Thyroid gland (tissue), 4 donors: Measurements from ENCODE around the gene MTREX. TPM values are rescaled to one million over a fixed set of nuclear protein-coding genes. Genes with fewer than 3 reads are reported as not detected.

Experiments used
- DNase-seq, 2 donors: peaks; one replicate each; pipeline ENCODE4 v3.0.0-alpha.2; 2019
- H3K27ac ChIP-seq, 3 donors: fragments of 200-600 bp; sonication (generic); 1 replicate in 2 of 3; 2 replicates in 1 of 3; pipeline ENCODE4 v1.5.1; 2016 to 2019; ENCODE audit warnings: mild to moderate bottlenecking in 1 of 3, moderate library complexity in 1 of 3
- H3K27me3 ChIP-seq: fragments of 200-600 bp; sonication (generic); one replicate; pipeline ENCODE4 v1.5.1; 2019
- H3K36me3 ChIP-seq, 2 donors: fragments of 200-600 bp; sonication (generic); one replicate each; pipeline ENCODE4 v1.5.1; 2016 to 2019
- H3K4me1 ChIP-seq, 2 donors: fragments of 200-600 bp; sonication (generic); one replicate each; pipeline ENCODE4 v1.5.1; 2017 to 2019
- H3K4me3 ChIP-seq, 3 donors: fragments of 200-600 bp; sonication (generic); replicated peaks in 1 of 3; 1 replicate in 2 of 3; 2 replicates in 1 of 3; pipeline ENCODE4 v1.5.1; 2016; ENCODE audit warnings: mild to moderate bottlenecking in 1 of 3
- H3K9me3 ChIP-seq: fragments of 200-600 bp; sonication (generic); one replicate; pipeline ENCODE4 v1.5.1; 2017
- POLR2A ChIP-seq, 2 donors: fragments of 450-650 bp; IDR thresholded peaks; one replicate each; pipeline ENCODE4 v1.6.1; 2017; ENCODE audit warnings: antibody characterized with exemption in 2 of 2, mild to moderate bottlenecking in 2 of 2, moderate library complexity in 1 of 2
- WGBS, 2 donors: methylation state at CpG; one replicate each; pipeline ENCODE4 v1.1.5; 2017; 5-methylcytosine and 5-hydroxymethylcytosine counted together
- intact Hi-C: fragments of 100-400 bp; cut with DNase I; formaldehyde crosslinking; loops from one replicate; pipeline ENCODE4 v1.15.1; 2023
- total RNA-seq, 4 donors: library from RNA; depleted of rRNA; stranded (reverse); fragments of >200 nt; gene quantifications; one replicate each; pipeline ENCODE4 v1.2.3, GENCODE V29; 2016
- TF ChIP-seq, protein P1 (sequence below), 6 experiments: fragments of 200-600 bp in 3 of 6; fragments of 450-650 bp in 3 of 6; sonication (generic) in 3 of 6; IDR thresholded peaks; one replicate each; pipeline ENCODE4 v1.5.1; 2016 to 2019; ENCODE audit warnings: antibody characterized with exemption in 6 of 6, mild to moderate bottlenecking in 2 of 6, inconsistent platforms in 1 of 6, moderate library complexity in 1 of 6

The MTREX gene
- total RNA-seq, 4 donors from 2014 or later = 86.3 to 94.4 (median 92.6) TPM

DNA sequence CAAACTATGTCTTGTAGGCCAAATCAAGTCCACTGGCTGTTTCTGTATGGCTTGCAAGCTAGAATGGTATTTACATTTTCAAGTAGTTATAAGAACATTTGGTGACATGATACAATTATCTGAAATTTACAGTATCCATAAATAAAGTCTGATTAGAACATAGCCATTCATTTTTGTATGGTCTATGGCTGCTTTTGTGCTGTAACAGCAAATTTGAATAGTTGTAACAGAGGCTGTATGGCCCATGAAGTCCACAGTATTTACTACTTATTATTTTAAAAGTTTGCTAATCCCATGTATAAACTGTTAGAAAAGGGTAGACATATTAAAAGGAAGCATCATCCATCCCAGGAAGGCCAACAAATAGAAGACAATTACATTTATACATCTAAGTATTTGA, 18.0 kb upstream of the MTREX start:
- Histone ChIP-seq H3K27ac (no peak overlapping the region), H3K4me1 (no peaks in the 10 kb centered on the region), H3K27me3 (no peaks in the 10 kb centered on the region), H3K9me3 (no peaks in the 10 kb centered on the region), H3K36me3 (peaks cover 24 to 63% of the 10 kb centered on the region in 2 donors), H3K4me3 (no peak overlapping the region)
- intact Hi-C loops = no loop called here
- no peak for DNase-seq
- TF ChIP-seq POLR2A (IDR thresholded peaks at IDR 0.05) = no peak
- TF ChIP-seq, protein P1, sequence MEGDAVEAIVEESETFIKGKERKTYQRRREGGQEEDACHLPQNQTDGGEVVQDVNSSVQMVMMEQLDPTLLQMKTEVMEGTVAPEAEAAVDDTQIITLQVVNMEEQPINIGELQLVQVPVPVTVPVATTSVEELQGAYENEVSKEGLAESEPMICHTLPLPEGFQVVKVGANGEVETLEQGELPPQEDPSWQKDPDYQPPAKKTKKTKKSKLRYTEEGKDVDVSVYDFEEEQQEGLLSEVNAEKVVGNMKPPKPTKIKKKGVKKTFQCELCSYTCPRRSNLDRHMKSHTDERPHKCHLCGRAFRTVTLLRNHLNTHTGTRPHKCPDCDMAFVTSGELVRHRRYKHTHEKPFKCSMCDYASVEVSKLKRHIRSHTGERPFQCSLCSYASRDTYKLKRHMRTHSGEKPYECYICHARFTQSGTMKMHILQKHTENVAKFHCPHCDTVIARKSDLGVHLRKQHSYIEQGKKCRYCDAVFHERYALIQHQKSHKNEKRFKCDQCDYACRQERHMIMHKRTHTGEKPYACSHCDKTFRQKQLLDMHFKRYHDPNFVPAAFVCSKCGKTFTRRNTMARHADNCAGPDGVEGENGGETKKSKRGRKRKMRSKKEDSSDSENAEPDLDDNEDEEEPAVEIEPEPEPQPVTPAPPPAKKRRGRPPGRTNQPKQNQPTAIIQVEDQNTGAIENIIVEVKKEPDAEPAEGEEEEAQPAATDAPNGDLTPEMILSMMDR (IDR thresholded peaks at IDR 0.05) = no peak

DNA sequence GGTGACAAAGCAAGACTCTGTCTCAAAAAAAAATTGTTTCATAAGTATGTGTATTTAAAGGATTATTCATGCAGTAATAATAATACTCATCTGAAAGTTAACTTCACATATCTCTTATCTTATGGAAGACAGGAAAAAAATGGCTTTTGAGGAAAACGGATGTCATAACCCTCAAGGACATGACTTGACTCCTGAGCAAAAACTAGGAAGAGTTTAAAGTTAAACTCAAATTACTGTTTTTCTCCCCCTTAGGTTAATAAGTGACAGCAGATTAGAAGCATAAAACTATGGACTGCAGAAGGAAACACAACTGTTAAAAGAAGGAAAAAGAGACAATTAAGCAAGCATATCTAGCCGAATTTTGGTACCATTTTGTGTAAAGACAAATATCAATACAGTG, 16.8 kb upstream of the MTREX start:
- Histone ChIP-seq H3K36me3 (peaks cover 23 to 60% of the 10 kb centered on the region in 2 donors), H3K27me3 (no peaks in the 10 kb centered on the region), H3K4me1 (no peaks in the 10 kb centered on the region), H3K27ac (no peak overlapping the region), H3K4me3 (no peak overlapping the region), H3K9me3 (no peaks in the 10 kb centered on the region)
- intact Hi-C loops = no loop called here
- DNase-seq = no peak
- TF ChIP-seq POLR2A (IDR thresholded peaks at IDR 0.05) = no peak
- TF ChIP-seq, protein P1 (IDR thresholded peaks at IDR 0.05) = no peak
- 91 to 96% methylated on average over 2 of the region's 2 CpGs for WGBS, 2 donors

DNA sequence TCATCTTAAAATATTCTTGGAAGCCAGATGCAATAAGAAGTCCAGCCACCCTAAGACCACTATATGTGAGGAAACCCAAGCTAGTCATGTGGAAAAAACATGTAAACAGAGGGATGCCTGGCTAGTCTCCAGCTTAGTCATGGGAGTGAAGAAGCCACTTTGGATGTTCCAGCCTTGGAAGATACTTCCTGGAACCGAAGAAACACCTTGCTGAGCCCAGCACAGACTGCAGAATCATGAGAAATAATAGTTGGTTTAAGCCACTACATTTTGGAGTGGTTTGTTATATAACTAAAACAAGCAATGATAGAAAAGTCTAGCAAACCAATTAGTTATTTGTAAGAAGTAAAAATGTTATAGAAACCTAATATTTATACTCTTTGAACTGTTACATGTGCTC, 12.9 kb upstream of the MTREX start:
- peaks cover 20 to 34% of the 10 kb centered on the region in 2 donors for H3K36me3 ChIP-seq
- DNase-seq = no peak
- no peak overlapping the region for H3K27ac ChIP-seq
- no peaks in the 10 kb centered on the region for H3K4me1 ChIP-seq
- intact Hi-C loops = no loop called here
- WGBS, 2 donors = 93 to 100% methylated on average over 1 of the region's 1 CpG
- no peak overlapping the region for H3K4me3 ChIP-seq
- no peaks in the 10 kb centered on the region for H3K27me3 ChIP-seq
- no peaks in the 10 kb centered on the region for H3K9me3 ChIP-seq
- no peak for TF ChIP-seq POLR2A (IDR thresholded peaks at IDR 0.05)
- TF ChIP-seq, protein P1 (IDR thresholded peaks at IDR 0.05) = no peak

DNA sequence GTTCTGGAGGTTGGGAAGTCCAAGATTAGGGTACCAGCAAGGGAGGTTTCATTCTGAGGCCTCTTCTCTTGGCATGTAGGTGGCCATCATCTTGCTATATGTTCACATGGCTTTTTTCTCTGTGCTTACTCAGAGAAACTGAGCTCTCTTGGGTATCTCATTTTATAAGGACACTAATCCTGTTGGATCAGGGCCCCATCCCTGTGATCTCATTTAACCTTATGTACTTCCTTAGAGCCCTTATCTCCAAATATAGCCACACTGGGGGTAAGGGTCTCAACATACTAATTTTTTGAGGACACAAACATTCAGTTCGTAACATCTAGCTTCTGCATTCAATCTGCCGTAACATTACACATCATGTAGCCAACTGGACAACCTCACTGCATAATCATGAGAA, 6.9 kb upstream of the MTREX start:
- intact Hi-C loops = loop anchor here (10.0 kb wide), 2 partner anchors 76 to 126 kb away; partner anchors contain the start of genes CDC20B and MCIDAS

DNA sequence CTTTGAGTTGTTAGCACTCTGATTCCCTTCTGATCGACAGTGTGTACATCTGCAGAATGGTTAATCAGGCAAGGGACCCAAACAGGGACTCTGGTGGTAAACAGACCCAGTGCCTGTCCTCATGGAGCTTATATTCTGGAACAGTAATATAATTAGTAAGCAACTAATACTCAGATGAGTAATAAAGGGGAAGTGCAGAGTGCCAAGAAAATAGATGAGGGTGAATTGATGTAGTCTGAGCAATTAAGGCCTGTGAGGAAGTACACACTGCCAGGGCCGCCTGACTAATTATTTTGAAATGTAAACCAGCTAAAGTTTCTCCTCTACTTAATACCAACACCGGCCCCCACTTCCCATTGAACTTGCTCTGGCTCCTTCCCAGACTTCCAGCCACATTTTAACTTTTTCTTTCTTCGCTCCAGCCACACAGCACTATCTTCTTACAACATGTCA, 4.5 kb upstream of the MTREX start:
- Histone ChIP-seq H3K4me1 (peaks cover 30 to 35% of the 10 kb centered on the region in 2 donors), H3K9me3 (no peaks in the 10 kb centered on the region), H3K27me3 (no peaks in the 10 kb centered on the region), H3K27ac (peak overlapping the region; percentile 65 to 93 (median 72)), H3K36me3 (peaks cover 0 to 3% of the 10 kb centered on the region in 2 donors), H3K4me3 (no peak overlapping the region)
- intact Hi-C loops = loop anchor here (10.0 kb wide), 2 partner anchors 78 to 128 kb away; partner anchors contain the start of genes CDC20B and MCIDAS
- no peak for TF ChIP-seq POLR2A (IDR thresholded peaks at IDR 0.05)
- TF ChIP-seq, protein P1 (IDR thresholded peaks at IDR 0.05) = no peak
- 61% methylated on average over 4 of the region's 4 CpGs for WGBS, 2 donors
- peak; percentile 5 to 19 for DNase-seq

More for the DNA sequence above, 6.9 kb upstream of the MTREX start:
- WGBS, 2 donors = 95 to 98% methylated on average over 2 of the region's 2 CpGs
- Histone ChIP-seq H3K27ac (no peak overlapping the region), H3K27me3 (no peaks in the 10 kb centered on the region), H3K4me1 (peaks cover 22 to 28% of the 10 kb centered on the region in 2 donors), H3K4me3 (no peak overlapping the region), H3K36me3 (peaks cover 0 to 7% of the 10 kb centered on the region in 2 donors), H3K9me3 (no peaks in the 10 kb centered on the region)
- TF ChIP-seq, protein P1 (IDR thresholded peaks at IDR 0.05) = no peak
- DNase-seq = no peak
